ENCODE data around the gene NOC4L. TPM values are rescaled to one million over a fixed set of nuclear protein-coding genes. Genes with fewer than 3 reads are reported as not detected.
A peak's percentile ranks its signal among the peaks of the same experiment; 100 is the strongest.

Gene NOC4L
- total RNA-seq, 1 donor from 2014 or later: 16.5 TPM

DNA sequence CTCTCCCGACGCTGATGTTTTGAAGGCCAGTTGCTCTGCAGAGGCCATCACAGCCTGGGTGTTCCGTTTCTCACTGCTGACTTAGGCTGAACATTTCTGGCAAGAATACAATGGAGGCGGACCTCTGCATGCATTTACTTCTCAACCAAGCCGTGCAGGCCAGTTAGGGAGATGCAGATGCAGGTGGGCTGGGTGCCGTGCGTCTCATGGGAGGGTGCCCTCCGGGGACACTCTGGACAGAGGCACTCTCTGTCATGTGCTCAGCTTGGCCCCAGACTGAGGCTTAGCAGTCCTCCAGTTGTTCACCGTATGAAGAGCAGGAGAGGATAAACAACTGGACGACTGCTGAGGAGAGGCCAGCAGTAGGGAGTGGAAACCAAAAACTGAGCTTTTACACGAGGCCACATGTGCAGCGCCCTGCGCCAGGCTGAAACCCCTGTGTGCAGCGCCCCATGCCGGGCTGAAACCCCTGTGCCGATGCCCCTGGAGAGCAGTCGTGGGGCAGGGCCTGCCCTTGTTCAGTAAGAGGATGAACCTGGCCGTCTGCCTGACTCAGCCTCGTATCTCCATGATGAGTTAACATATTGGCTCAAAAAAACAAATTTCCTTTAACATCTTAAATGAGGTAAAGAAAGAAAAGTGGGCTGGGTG, 32.5 kb upstream of the NOC4L start:
- Histone ChIP-seq H3K4me1 (ENCODE audit: insufficient read depth, low read length) (peaks cover 1% of the 10 kb centered on the region), H3K9ac (ENCODE audit: low read length) (no peak overlapping the region), H3K36me3 (ENCODE audit: insufficient read depth, low read length) (peaks cover 14% of the 10 kb centered on the region), H3K9me3 (ENCODE audit: insufficient read depth, low read depth, low read length) (no peaks in the 10 kb centered on the region), H3K79me2 (ENCODE audit: insufficient read depth, low read length) (no peaks in the 10 kb centered on the region), H3K4me2 (ENCODE audit: low read length) (no peak overlapping the region), H4K20me1 (ENCODE audit: insufficient read depth, low read length) (peaks cover 41% of the 10 kb centered on the region), H3K27ac (ENCODE audit: low read depth, low read length) (no peak overlapping the region), H3K4me3 (ENCODE audit: insufficient read depth, low read depth, low read length) (no peak overlapping the region), H3K27me3 (ENCODE audit: insufficient read depth, low read length) (no peaks in the 10 kb centered on the region), H2AFZ (ENCODE audit: low read depth, low read length) (no peak overlapping the region)
- H3K4me1 Mint-ChIP-seq (ENCODE audit: low read depth, unreplicated experiment): peaks cover 6% of the 10 kb centered on the region
- H3K36me3 Mint-ChIP-seq (ENCODE audit: low read depth, unreplicated experiment): peaks cover 21% of the 10 kb centered on the region
- no peaks in the 10 kb centered on the region for H3K9me3 Mint-ChIP-seq (ENCODE audit: unreplicated experiment)
- FAIRE-seq (no peak), DNase-seq (ENCODE audit: low read depth) (no peak)
- no peaks in the 10 kb centered on the region for H3K27me3 Mint-ChIP-seq (ENCODE audit: low read depth, unreplicated experiment)
- H3K27ac Mint-ChIP-seq (ENCODE audit: unreplicated experiment): no peak overlapping the region
- TF ChIP-seq EZH2 (IDR thresholded peaks at IDR 0.05; ENCODE audit: insufficient read depth, low read length): no peak
- TF ChIP-seq, protein P1, sequence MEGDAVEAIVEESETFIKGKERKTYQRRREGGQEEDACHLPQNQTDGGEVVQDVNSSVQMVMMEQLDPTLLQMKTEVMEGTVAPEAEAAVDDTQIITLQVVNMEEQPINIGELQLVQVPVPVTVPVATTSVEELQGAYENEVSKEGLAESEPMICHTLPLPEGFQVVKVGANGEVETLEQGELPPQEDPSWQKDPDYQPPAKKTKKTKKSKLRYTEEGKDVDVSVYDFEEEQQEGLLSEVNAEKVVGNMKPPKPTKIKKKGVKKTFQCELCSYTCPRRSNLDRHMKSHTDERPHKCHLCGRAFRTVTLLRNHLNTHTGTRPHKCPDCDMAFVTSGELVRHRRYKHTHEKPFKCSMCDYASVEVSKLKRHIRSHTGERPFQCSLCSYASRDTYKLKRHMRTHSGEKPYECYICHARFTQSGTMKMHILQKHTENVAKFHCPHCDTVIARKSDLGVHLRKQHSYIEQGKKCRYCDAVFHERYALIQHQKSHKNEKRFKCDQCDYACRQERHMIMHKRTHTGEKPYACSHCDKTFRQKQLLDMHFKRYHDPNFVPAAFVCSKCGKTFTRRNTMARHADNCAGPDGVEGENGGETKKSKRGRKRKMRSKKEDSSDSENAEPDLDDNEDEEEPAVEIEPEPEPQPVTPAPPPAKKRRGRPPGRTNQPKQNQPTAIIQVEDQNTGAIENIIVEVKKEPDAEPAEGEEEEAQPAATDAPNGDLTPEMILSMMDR (IDR thresholded peaks at IDR 0.05; ENCODE audit: insufficient read depth, low read depth, low read length): no peak
- H3K4me3 Mint-ChIP-seq (ENCODE audit: unreplicated experiment): no peak overlapping the region

DNA sequence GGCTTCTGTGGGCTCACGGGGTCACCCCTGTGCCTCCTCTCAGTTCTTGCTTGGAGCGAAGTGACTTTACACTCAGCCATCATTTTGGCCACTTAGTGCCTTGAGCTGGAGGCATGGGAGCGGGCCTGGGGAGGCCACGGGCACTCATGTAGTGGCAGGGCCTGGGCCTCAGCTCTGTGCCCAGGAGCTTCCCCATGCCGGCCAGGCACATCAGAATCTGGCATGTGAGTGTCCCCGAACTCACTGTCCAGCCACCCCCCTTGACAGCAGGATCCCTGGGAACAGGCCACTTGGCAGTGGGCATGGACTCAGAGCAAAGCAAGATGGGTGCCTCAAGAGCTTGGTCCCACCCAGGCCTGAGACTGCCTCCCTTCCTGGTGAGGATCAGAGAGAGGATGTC, 29.6 kb upstream of the NOC4L start:
- Mint-ChIP-seq H3K4me1 (ENCODE audit: low read depth, unreplicated experiment) (peaks cover 4% of the 10 kb centered on the region), H3K4me3 (ENCODE audit: unreplicated experiment) (no peak overlapping the region), H3K9me3 (ENCODE audit: unreplicated experiment) (no peaks in the 10 kb centered on the region), H3K27ac (ENCODE audit: unreplicated experiment) (peak overlapping the region; percentile 12), H3K27me3 (ENCODE audit: low read depth, unreplicated experiment) (no peaks in the 10 kb centered on the region), H3K36me3 (ENCODE audit: low read depth, unreplicated experiment) (peaks cover 14% of the 10 kb centered on the region)
- H3K79me2 ChIP-seq (ENCODE audit: insufficient read depth, low read length): no peaks in the 10 kb centered on the region
- no peaks in the 10 kb centered on the region for H3K27me3 ChIP-seq (ENCODE audit: insufficient read depth, low read length)
- H4K20me1 ChIP-seq (ENCODE audit: insufficient read depth, low read length): peaks cover 23% of the 10 kb centered on the region
- H3K9me3 ChIP-seq (ENCODE audit: insufficient read depth, low read depth, low read length): no peaks in the 10 kb centered on the region
- no peaks in the 10 kb centered on the region for H3K4me1 ChIP-seq (ENCODE audit: insufficient read depth, low read length)
- H3K9ac ChIP-seq (ENCODE audit: low read length): no peak overlapping the region
- FAIRE-seq (no peak), DNase-seq (ENCODE audit: low read depth) (no peak)
- H3K27ac ChIP-seq (ENCODE audit: low read depth, low read length): no peak overlapping the region
- no peak overlapping the region for H3K4me3 ChIP-seq (ENCODE audit: insufficient read depth, low read depth, low read length)
- no peak overlapping the region for H3K4me2 ChIP-seq (ENCODE audit: low read length)
- H2AFZ ChIP-seq (ENCODE audit: low read depth, low read length): no peak overlapping the region
- H3K36me3 ChIP-seq (ENCODE audit: insufficient read depth, low read length): peaks cover 14% of the 10 kb centered on the region
- TF ChIP-seq, protein P1 (IDR thresholded peaks at IDR 0.05; ENCODE audit: insufficient read depth, low read depth, low read length): no peak
- no peak for TF ChIP-seq EZH2 (IDR thresholded peaks at IDR 0.05; ENCODE audit: insufficient read depth, low read length)

DNA sequence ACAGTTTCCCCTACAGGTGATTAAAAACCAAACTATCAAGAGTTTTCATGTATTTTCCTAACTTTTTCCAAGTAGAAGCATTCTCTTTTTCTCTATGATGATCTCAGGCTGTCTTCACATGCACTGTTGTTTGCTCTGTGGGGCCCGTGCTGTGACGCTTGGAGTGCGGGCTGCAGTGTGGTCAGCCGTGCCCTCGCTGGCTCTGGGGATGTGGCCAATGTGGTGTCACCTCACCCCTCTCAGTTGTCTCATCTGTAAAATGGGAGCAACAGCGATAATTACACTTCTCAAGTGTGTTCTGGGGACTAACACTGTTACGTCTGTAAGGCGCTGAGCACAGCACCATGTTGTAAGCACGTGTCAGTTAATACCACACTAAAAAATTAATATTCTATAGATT, 28.8 kb upstream of the NOC4L start:
- no peak for DNase-seq (ENCODE audit: low read depth)
- peaks cover 13% of the 10 kb centered on the region for H3K36me3 Mint-ChIP-seq (ENCODE audit: low read depth, unreplicated experiment)

More for the DNA sequence above, 28.8 kb upstream of the NOC4L start:
- no peaks in the 10 kb centered on the region for H3K79me2 ChIP-seq (ENCODE audit: insufficient read depth, low read length)
- no peak overlapping the region for H3K4me2 ChIP-seq (ENCODE audit: low read length)
- Mint-ChIP-seq H3K4me3 (ENCODE audit: unreplicated experiment) (no peak overlapping the region), H3K4me1 (ENCODE audit: low read depth, unreplicated experiment) (no peaks in the 10 kb centered on the region), H3K27me3 (ENCODE audit: low read depth, unreplicated experiment) (no peaks in the 10 kb centered on the region), H3K27ac (ENCODE audit: unreplicated experiment) (no peak overlapping the region), H3K9me3 (ENCODE audit: unreplicated experiment) (no peaks in the 10 kb centered on the region)
- peaks cover 10% of the 10 kb centered on the region for H3K36me3 ChIP-seq (ENCODE audit: insufficient read depth, low read length)
- H3K27me3 ChIP-seq (ENCODE audit: insufficient read depth, low read length): no peaks in the 10 kb centered on the region
- H3K27ac ChIP-seq (ENCODE audit: low read depth, low read length): no peak overlapping the region
- H4K20me1 ChIP-seq (ENCODE audit: insufficient read depth, low read length): peaks cover 19% of the 10 kb centered on the region
- TF ChIP-seq EZH2 (IDR thresholded peaks at IDR 0.05; ENCODE audit: insufficient read depth, low read length): no peak
- TF ChIP-seq, protein P1 (IDR thresholded peaks at IDR 0.05; ENCODE audit: insufficient read depth, low read depth, low read length): no peak
- no peak overlapping the region for H3K4me3 ChIP-seq (ENCODE audit: insufficient read depth, low read depth, low read length)
- H3K9ac ChIP-seq (ENCODE audit: low read length): no peak overlapping the region
- H3K9me3 ChIP-seq (ENCODE audit: insufficient read depth, low read depth, low read length): no peaks in the 10 kb centered on the region
- no peaks in the 10 kb centered on the region for H3K4me1 ChIP-seq (ENCODE audit: insufficient read depth, low read length)
- FAIRE-seq: no peak
- H2AFZ ChIP-seq (ENCODE audit: low read depth, low read length): no peak overlapping the region
